Measurements from ENCODE around the gene SYF2.

DNA sequence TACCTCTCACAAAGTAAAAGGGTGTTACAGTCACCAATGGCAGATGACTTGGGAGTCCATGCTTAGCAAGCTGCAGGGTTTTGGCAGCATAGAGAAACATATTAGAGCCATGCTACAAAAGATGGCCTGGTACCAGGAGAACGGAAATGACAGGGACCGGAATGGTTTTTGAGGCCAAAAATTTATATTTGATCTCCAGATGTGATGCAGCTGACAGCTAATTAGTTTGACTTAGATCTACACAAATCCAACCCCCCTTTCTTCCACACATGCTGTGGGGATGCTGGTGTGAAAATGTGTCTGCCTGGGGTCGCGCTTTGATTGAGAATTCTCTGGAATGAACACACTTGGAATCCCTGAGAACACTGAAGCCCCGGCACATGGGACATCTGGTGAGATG lies 26.5 kb downstream of the SYF2 start:
- no peak for TF ChIP-seq POLR2A (IDR thresholded peaks at IDR 0.05)
- TF ChIP-seq, protein P1, sequence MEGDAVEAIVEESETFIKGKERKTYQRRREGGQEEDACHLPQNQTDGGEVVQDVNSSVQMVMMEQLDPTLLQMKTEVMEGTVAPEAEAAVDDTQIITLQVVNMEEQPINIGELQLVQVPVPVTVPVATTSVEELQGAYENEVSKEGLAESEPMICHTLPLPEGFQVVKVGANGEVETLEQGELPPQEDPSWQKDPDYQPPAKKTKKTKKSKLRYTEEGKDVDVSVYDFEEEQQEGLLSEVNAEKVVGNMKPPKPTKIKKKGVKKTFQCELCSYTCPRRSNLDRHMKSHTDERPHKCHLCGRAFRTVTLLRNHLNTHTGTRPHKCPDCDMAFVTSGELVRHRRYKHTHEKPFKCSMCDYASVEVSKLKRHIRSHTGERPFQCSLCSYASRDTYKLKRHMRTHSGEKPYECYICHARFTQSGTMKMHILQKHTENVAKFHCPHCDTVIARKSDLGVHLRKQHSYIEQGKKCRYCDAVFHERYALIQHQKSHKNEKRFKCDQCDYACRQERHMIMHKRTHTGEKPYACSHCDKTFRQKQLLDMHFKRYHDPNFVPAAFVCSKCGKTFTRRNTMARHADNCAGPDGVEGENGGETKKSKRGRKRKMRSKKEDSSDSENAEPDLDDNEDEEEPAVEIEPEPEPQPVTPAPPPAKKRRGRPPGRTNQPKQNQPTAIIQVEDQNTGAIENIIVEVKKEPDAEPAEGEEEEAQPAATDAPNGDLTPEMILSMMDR (IDR thresholded peaks at IDR 0.05), result no peak

Measured in adrenal gland (tissue), 5 donors.